ENCODE data around the gene TMEM259. TPM values are rescaled to one million over a fixed set of nuclear protein-coding genes. Genes with fewer than 3 reads are reported as not detected.

TMEM259 gene
- total and polyA plus RNA-seq, 2 of the 13 experiments (the other 11 are each of a cell fraction or from before 2014, with no cell fraction given): 64.7 to 164 TPM

- TF ChIP-seq FOXO4 (CRISPR knock-in tag; conservative IDR thresholded peaks at IDR 0.05) (no peak), MAZ (IDR thresholded peaks at IDR 0.05; ENCODE audit: borderline replicate concordance, low read depth, low read length) (peak; percentile 68; the same call in 1 of the 2 replicates), MAZ (CRISPR knock-in tag; IDR thresholded peaks at IDR 0.05; ENCODE audit: low read depth) (no peak; the same call in 1 of the 2 replicates), ZNF629 (CRISPR knock-in tag; conservative IDR thresholded peaks at IDR 0.05) (no peak), ZNF747 (CRISPR knock-in tag; IDR thresholded peaks at IDR 0.05; ENCODE audit: borderline replicate concordance) (no peak), ZNF407 (CRISPR knock-in tag; IDR thresholded peaks at IDR 0.05; ENCODE audit: not compliant biosample characterization) (no peak), CBX1 (IDR thresholded peaks at IDR 0.05; ENCODE audit: low read depth) (peak; percentile 9), HINFP (CRISPR knock-in tag; IDR thresholded peaks at IDR 0.05; ENCODE audit: low read depth) (no peak), FOSL2 (CRISPR knock-in tag; IDR thresholded peaks at IDR 0.05) (peak; percentile 46; the same call in 1 of the 2 replicates), NR2C2 (CRISPR knock-in tag; IDR thresholded peaks at IDR 0.05; ENCODE audit: borderline replicate concordance) (0 out of 2 replicates have a peak, but pooled peaks have one; percentile 29), SRF (IDR thresholded peaks at IDR 0.05; ENCODE audit: low read depth, low read length) (no peak), ZNF616 (CRISPR knock-in tag; IDR thresholded peaks at IDR 0.05; ENCODE audit: low read depth) (no peak), ZNF788 (CRISPR knock-in tag; IDR thresholded peaks at IDR 0.05; ENCODE audit: borderline replicate concordance) (no peak), EED (CRISPR knock-in tag; IDR thresholded peaks at IDR 0.05) (no peak), PAXIP1 (CRISPR knock-in tag; conservative IDR thresholded peaks at IDR 0.05) (no peak)
These were observed 60.9 kb downstream of the TMEM259 start (continued) for GRCh38 chr19:960020-960419.

Data from HepG2 (cell line).